Mesenchymal stem cell (in vitro differentiated cells and primary cell): ENCODE results near the gene FBXL17.

Experiments used
- DNase-seq: peaks from one replicate; pipeline ENCODE4 v3.0.0-alpha.2; 2013
- H2AFZ ChIP-seq: one replicate; pipeline ENCODE4 v1.6.1; 2013; ENCODE audit warnings: low read depth, mild to moderate bottlenecking, control low read depth, inconsistent platforms, low read length, moderate library complexity
- H2AK5ac ChIP-seq: 2 replicates; pipeline ENCODE4 v1.6.1; 2013; ENCODE audit warnings: low read length, moderate library complexity, mild to moderate bottlenecking, inconsistent platforms; ENCODE audit not compliant: severe bottlenecking
- H2BK120ac ChIP-seq: one replicate; pipeline ENCODE4 v1.6.1; 2013; ENCODE audit warnings: low read depth, mild to moderate bottlenecking, inconsistent platforms, low read length, moderate library complexity
- H2BK12ac ChIP-seq, 2 experiments: one replicate each; pipeline ENCODE4 v1.6.1; 2013; ENCODE audit warnings: inconsistent platforms in 2 of 2, low read length in 2 of 2, mild to moderate bottlenecking in 2 of 2, moderate library complexity in 2 of 2, control low read depth in 1 of 2
- H2BK15ac ChIP-seq: one replicate; pipeline ENCODE4 v1.6.1; 2013; ENCODE audit warnings: mild to moderate bottlenecking, low read depth, inconsistent platforms; ENCODE audit not compliant: poor library complexity, severe bottlenecking
- H2BK5ac ChIP-seq: 2 replicates; pipeline ENCODE4 v1.6.1; 2013; ENCODE audit warnings: low read depth, mild to moderate bottlenecking, low read length, control low read depth, inconsistent platforms; ENCODE audit not compliant: poor library complexity, severe bottlenecking
- H3K14ac ChIP-seq, 2 experiments: one replicate each; pipeline ENCODE4 v1.6.1; 2013; ENCODE audit warnings: inconsistent platforms in 2 of 2, low read length in 2 of 2, control low read depth in 1 of 2, mild to moderate bottlenecking in 1 of 2, moderate library complexity in 1 of 2
- H3K18ac ChIP-seq, 2 experiments: one replicate each; pipeline ENCODE4 v1.6.1; 2013; ENCODE audit warnings: inconsistent platforms in 2 of 2, low read length in 2 of 2, control low read depth in 1 of 2, low read depth in 1 of 2, mild to moderate bottlenecking in 1 of 2
- H3K23ac ChIP-seq, 2 experiments: one replicate each; pipeline ENCODE4 v1.6.1; 2013; ENCODE audit warnings: inconsistent platforms in 2 of 2, low read length in 2 of 2, mild to moderate bottlenecking in 2 of 2, moderate library complexity in 2 of 2, control low read depth in 1 of 2
- H3K27ac ChIP-seq: 2 replicates; pipeline ENCODE4 v1.5.1; 2013; ENCODE audit warnings: mild to moderate bottlenecking, moderate library complexity, low read length, control low read depth, inconsistent platforms; ENCODE audit not compliant: poor library complexity, severe bottlenecking
- H3K27me3 ChIP-seq, 2 experiments: 2 replicates each; pipeline versions ENCODE4 v1.6.1 to v1.7.0; 2013; ENCODE audit warnings: low read length in 2 of 2, mild to moderate bottlenecking in 2 of 2, moderate library complexity in 2 of 2, control low read depth in 1 of 2, inconsistent platforms in 1 of 2; ENCODE audit not compliant: control insufficient read depth in 1 of 2, insufficient read depth in 1 of 2
- H3K36me3 ChIP-seq, 2 experiments: 2 replicates each; pipeline versions ENCODE4 v1.6.1 to v1.7.0; 2013; ENCODE audit warnings: low read length in 2 of 2, control low read depth in 1 of 2, inconsistent platforms in 1 of 2, low read depth in 1 of 2, mild to moderate bottlenecking in 1 of 2; ENCODE audit not compliant: insufficient read depth in 2 of 2, control insufficient read depth in 1 of 2
- H3K4ac ChIP-seq, 2 experiments: one replicate each; pipeline ENCODE4 v1.6.1; 2013; ENCODE audit warnings: inconsistent platforms in 2 of 2, low read length in 2 of 2, mild to moderate bottlenecking in 2 of 2, moderate library complexity in 2 of 2, control low read depth in 1 of 2, low read depth in 1 of 2
- H3K4me1 ChIP-seq: 2 replicates; pipeline ENCODE4 v1.6.1; 2013; ENCODE audit warnings: low read depth, low read length, control low read depth; ENCODE audit not compliant: control insufficient read depth, insufficient read depth
- H3K4me2 ChIP-seq: 2 replicates; pipeline ENCODE4 v1.6.1; 2013; ENCODE audit warnings: low read length, mild to moderate bottlenecking, inconsistent platforms; ENCODE audit not compliant: poor library complexity, severe bottlenecking
- H3K4me3 ChIP-seq, 2 experiments: 2 replicates each; pipeline versions ENCODE4 v1.5.1 to v1.7.0; 2013; ENCODE audit warnings: low read length in 2 of 2, mild to moderate bottlenecking in 2 of 2, control low read depth in 1 of 2, low read depth in 1 of 2; ENCODE audit not compliant: insufficient read depth in 1 of 2
- H3K79me1 ChIP-seq: replicated peaks from 2 replicates; pipeline ENCODE4 v1.6.1; 2013; ENCODE audit warnings: mild to moderate bottlenecking, control low read depth, low read length, inconsistent platforms; ENCODE audit not compliant: poor library complexity, severe bottlenecking
- H3K9ac ChIP-seq: 2 replicates; pipeline ENCODE4 v1.7.0; 2013; ENCODE audit warnings: mild to moderate bottlenecking, low read length, moderate library complexity
- H3K9me3 ChIP-seq: 2 replicates; pipeline ENCODE4 v1.7.0; 2013; ENCODE audit warnings: mild to moderate bottlenecking, low read length; ENCODE audit not compliant: control insufficient read depth
- H4K8ac ChIP-seq: one replicate; pipeline ENCODE4 v1.6.1; 2013; ENCODE audit warnings: inconsistent platforms, mild to moderate bottlenecking, low read length, moderate library complexity
- H4K91ac ChIP-seq: one replicate; pipeline ENCODE4 v1.6.1; 2013; ENCODE audit warnings: mild to moderate bottlenecking, low read length, inconsistent platforms
- WGBS: methylation state at CpG from one replicate; pipeline ENCODE4 v1.1.7; 2013; ENCODE audit warnings: mixed read lengths; 5-methylcytosine and 5-hydroxymethylcytosine counted together

Gene FBXL17

DNA sequence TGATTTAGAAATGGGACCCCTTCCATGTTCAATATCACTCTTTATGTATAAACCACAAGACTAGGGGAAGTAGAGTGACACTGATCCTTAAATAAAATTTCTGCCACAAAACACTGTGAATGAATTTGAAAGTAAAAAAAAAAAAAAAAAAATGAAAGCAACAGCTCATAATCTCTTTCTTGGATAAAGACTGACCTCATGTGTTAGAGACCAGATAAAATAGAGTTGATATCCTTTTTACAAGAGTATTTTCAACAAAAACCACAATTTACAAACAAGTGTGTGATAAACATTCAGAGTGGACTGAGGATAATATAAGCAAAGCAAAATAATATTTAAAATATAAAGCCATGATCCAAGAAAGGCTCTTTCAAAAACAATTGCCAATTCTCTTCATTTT, 180.2 kb downstream of the FBXL17 start:
- Histone ChIP-seq H2BK15ac (no peak overlapping the region), H3K4me2 (no peak overlapping the region), H2AFZ (no peak overlapping the region), H3K27ac (no peak overlapping the region), H3K18ac (no peak overlapping the region), H2BK120ac (no peak overlapping the region), H2BK12ac (no peak overlapping the region), H3K4ac (no peak overlapping the region), H3K79me1 (no peaks in the 10 kb centered on the region), H4K91ac (no peak overlapping the region), H2AK5ac (no peak overlapping the region), H2BK5ac (no peak overlapping the region), H3K36me3 (no peaks in the 10 kb centered on the region), H3K23ac (no peak overlapping the region), H4K8ac (no peak overlapping the region), H3K9ac (no peak overlapping the region), H3K4me1 (no peaks in the 10 kb centered on the region), H3K27me3 (no peaks in the 10 kb centered on the region), H3K14ac (no peak overlapping the region), H3K9me3 (no peaks in the 10 kb centered on the region), H3K4me3 (no peak overlapping the region)
- peak; percentile 15 for DNase-seq

DNA sequence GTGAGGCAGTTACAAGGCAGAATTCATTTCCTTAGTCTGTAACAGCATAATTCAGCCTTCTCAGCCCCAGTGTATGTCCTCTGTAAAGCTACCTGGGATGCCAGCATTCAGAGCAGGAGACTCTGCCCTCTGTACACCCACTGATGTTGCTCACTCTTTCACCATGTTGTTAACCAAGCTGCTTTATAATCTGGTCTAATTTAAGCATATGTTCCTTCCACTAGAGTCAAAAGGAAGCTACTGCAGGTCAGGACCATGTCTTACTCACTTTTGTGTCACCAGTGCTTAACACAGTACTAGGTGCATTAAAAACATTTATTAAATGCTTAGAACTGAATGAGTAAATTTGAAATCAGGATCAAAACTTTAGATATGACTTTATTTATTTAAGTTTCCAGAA, 185.6 kb downstream of the FBXL17 start:
- no peaks in the 10 kb centered on the region for H3K4me1 ChIP-seq
- H4K91ac ChIP-seq: no peak overlapping the region
- no peak overlapping the region for H3K9ac ChIP-seq
- H2BK12ac ChIP-seq: no peak overlapping the region
- no peak overlapping the region for H2BK15ac ChIP-seq
- H3K4me2 ChIP-seq: no peak overlapping the region
- no peak overlapping the region for H3K4ac ChIP-seq
- no peaks in the 10 kb centered on the region for H3K9me3 ChIP-seq
- no peak overlapping the region for H3K14ac ChIP-seq
- no peaks in the 10 kb centered on the region for H3K27me3 ChIP-seq
- no peak overlapping the region for H3K18ac ChIP-seq
- no peak overlapping the region for H2AK5ac ChIP-seq
- H2AFZ ChIP-seq: no peak overlapping the region
- H3K79me1 ChIP-seq: no peaks in the 10 kb centered on the region
- H4K8ac ChIP-seq: no peak overlapping the region
- no peak overlapping the region for H2BK5ac ChIP-seq
- no peak overlapping the region for H2BK120ac ChIP-seq
- no peak overlapping the region for H3K23ac ChIP-seq
- H3K36me3 ChIP-seq: no peaks in the 10 kb centered on the region
- no peak overlapping the region for H3K4me3 ChIP-seq
- H3K27ac ChIP-seq: no peak overlapping the region
- DNase-seq: no peak

DNA sequence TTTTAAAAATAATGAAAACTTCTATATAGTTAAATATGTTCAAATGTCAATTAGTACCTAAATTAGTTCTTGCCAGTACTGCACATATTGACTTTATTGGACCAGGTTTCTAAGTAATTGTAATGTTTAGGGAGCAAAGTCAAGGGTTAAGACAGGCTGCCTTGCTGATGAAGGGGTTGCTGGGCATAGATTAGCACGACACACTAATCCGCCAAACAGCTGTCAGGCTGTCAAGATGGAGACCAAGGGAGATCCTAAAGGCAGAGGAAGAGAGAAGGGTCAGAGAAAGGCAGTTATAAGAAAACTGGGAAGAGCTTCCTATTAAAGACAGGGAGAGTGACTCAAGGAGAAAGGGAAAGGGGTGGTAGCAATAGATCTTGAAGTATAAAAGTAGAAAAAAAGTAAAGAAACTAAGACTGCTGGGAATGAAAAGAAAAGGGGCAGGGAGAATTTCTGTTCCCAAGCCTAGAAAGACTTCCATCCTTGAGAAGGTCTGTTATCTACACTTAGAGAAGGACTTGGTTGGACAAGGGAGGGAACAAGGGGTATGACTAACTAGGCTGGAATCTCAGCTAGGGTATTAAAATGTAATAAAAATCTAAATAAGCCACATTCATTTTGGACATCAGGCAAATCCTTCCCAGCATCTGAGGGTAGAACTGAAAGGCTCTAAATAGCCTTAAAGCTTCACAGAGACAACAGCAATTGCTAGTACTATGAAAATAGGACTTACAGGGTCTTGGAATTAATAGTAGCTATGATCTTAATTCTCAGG, 188.7 kb downstream of the FBXL17 start:
- H3K4me3 ChIP-seq: no peak overlapping the region
- no peak overlapping the region for H3K4ac ChIP-seq
- H3K18ac ChIP-seq: no peak overlapping the region
- H3K9me3 ChIP-seq: no peaks in the 10 kb centered on the region
- H3K27me3 ChIP-seq: no peaks in the 10 kb centered on the region
- H4K91ac ChIP-seq: no peak overlapping the region
- no peaks in the 10 kb centered on the region for H3K4me1 ChIP-seq
- H3K4me2 ChIP-seq: no peak overlapping the region
- H2BK12ac ChIP-seq: no peak overlapping the region
- H4K8ac ChIP-seq: no peak overlapping the region
- no peak overlapping the region for H2BK5ac ChIP-seq
- WGBS: 79% methylated on average over 2 of the region's 2 CpGs
- H3K23ac ChIP-seq: no peak overlapping the region
- H2BK15ac ChIP-seq: no peak overlapping the region
- DNase-seq: peak; percentile 49
- no peaks in the 10 kb centered on the region for H3K79me1 ChIP-seq
- no peak overlapping the region for H3K27ac ChIP-seq
- H3K36me3 ChIP-seq: peaks cover 0 to 3% of the 10 kb centered on the region in 2 experiments
- H2AK5ac ChIP-seq: no peak overlapping the region
- H2BK120ac ChIP-seq: no peak overlapping the region
- no peak overlapping the region for H3K14ac ChIP-seq
- no peak overlapping the region for H3K9ac ChIP-seq
- no peak overlapping the region for H2AFZ ChIP-seq

DNA sequence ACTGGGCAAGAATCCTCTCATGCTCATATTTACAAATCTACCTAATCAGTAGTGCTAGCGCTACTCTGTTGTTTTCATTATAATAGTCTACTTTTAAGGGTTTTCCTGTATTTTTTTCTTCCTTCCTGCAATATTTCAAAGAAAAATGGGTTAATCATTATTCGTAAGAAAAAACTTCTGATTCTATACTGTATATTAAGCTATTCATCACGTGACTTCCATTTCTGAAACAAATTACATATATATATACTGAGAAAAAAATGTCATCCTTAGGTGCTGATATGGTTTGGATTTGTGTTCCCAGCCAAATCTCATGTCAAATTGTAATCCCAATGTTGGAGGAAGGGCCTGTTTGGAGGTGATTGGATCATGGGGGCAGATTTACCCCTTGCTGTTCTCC, 197.0 kb downstream of the FBXL17 start:
- H3K23ac ChIP-seq: no peak overlapping the region
- no peak for DNase-seq
- WGBS: no CpG with 5 or more reads among the region's 3 CpGs
- no peak overlapping the region for H2BK12ac ChIP-seq
- H2AFZ ChIP-seq: no peak overlapping the region
- no peak overlapping the region for H2BK15ac ChIP-seq
- H3K4me1 ChIP-seq: no peaks in the 10 kb centered on the region
- H3K79me1 ChIP-seq: no peaks in the 10 kb centered on the region
- H3K4ac ChIP-seq: no peak overlapping the region
- no peaks in the 10 kb centered on the region for H3K27me3 ChIP-seq
- no peak overlapping the region for H3K18ac ChIP-seq
- H2AK5ac ChIP-seq: no peak overlapping the region
- H4K91ac ChIP-seq: no peak overlapping the region
- no peak overlapping the region for H3K14ac ChIP-seq
- no peak overlapping the region for H3K9ac ChIP-seq
- no peak overlapping the region for H3K4me3 ChIP-seq
- H3K9me3 ChIP-seq: no peaks in the 10 kb centered on the region
- H4K8ac ChIP-seq: no peak overlapping the region
- H2BK5ac ChIP-seq: no peak overlapping the region
- no peak overlapping the region for H3K27ac ChIP-seq
- no peak overlapping the region for H2BK120ac ChIP-seq
- H3K36me3 ChIP-seq: peaks cover 0 to 13% of the 10 kb centered on the region in 2 experiments
- no peak overlapping the region for H3K4me2 ChIP-seq
